Testis (tissue), 3 donors: Measurements from ENCODE around the gene MCL1. TPM values are rescaled to one million over a fixed set of nuclear protein-coding genes. Genes with fewer than 3 reads are reported as not detected.
"Not testable (repeated sequence)": the region's sequence is repeated elsewhere in the genome, so short reads cannot be mapped to it uniquely, and the experiment has no call there.

Source experiments
- DNase-seq: peaks from one replicate; pipeline ENCODE4 v3.0.0-alpha.2; 2019
- H3K27ac ChIP-seq, 2 donors: fragments of 200-600 bp; sonication (generic); one replicate each; pipeline ENCODE4 v1.5.1; 2019
- H3K27me3 ChIP-seq: fragments of 200-600 bp; sonication (generic); one replicate; pipeline ENCODE4 v1.5.1; 2019
- H3K36me3 ChIP-seq: fragments of 200-600 bp; sonication (generic); one replicate; pipeline ENCODE4 v1.5.1; 2017; ENCODE audit warnings: low read depth; ENCODE audit errors: missing control alignments
- H3K4me1 ChIP-seq: fragments of 200-600 bp; sonication (generic); one replicate; pipeline ENCODE4 v1.5.1; 2019
- H3K4me3 ChIP-seq, 2 donors: fragments of 200-600 bp; sonication (generic); one replicate each; pipeline ENCODE4 v1.5.1; 2017 to 2019
- H3K9me3 ChIP-seq: fragments of 200-600 bp; sonication (generic); one replicate; pipeline ENCODE4 v1.5.1; 2017
- POLR2A ChIP-seq: fragments of 450-650 bp; IDR thresholded peaks from one replicate; pipeline ENCODE4 v1.6.1; 2017; ENCODE audit warnings: antibody characterized with exemption, mild to moderate bottlenecking, moderate library complexity
- WGBS, 2 donors: methylation state at CpG; one replicate each; pipeline ENCODE4 v1.1.5; 2018; 5-methylcytosine and 5-hydroxymethylcytosine counted together
- intact Hi-C: fragments of 100-400 bp; cut with DNase I; formaldehyde crosslinking; loops from one replicate; pipeline ENCODE4 v1.15.1; 2023; ENCODE audit warnings: low total_unique reads
- polyA plus RNA-seq: library from polyadenylated mRNA; stranded (reverse); fragments of 350-450 nt; fragmentation: Illumina TruSeq; extraction: RNeasy Lipid Tissue Mini Kit (QIAGEN cat#74804); gene quantifications from one replicate; pipeline ENCODE4 v1.2.3, GENCODE V29; 2014; ENCODE audit warnings: low read depth, low replicate concordance; ENCODE audit not compliant: insufficient read depth
- total RNA-seq, 2 donors: library from RNA; depleted of rRNA; stranded (reverse); fragments of >200 nt; gene quantifications; one replicate each; pipeline ENCODE4 v1.2.3, GENCODE V29; 2016
- TF ChIP-seq, protein P1 (sequence below), 3 experiments: fragments of 450-650 bp in 2 of 3; fragments of 200-600 bp in 1 of 3; sonication (generic) in 1 of 3; IDR thresholded peaks; one replicate each; pipeline ENCODE4 v1.5.1; 2016 to 2019; ENCODE audit warnings: antibody characterized with exemption in 3 of 3, mild to moderate bottlenecking in 2 of 3, moderate library complexity in 1 of 3

MCL1 gene
- total and polyA plus RNA-seq, 3 donors from 2014 or later: 94.1 to 112 (median 111) TPM

DNA sequence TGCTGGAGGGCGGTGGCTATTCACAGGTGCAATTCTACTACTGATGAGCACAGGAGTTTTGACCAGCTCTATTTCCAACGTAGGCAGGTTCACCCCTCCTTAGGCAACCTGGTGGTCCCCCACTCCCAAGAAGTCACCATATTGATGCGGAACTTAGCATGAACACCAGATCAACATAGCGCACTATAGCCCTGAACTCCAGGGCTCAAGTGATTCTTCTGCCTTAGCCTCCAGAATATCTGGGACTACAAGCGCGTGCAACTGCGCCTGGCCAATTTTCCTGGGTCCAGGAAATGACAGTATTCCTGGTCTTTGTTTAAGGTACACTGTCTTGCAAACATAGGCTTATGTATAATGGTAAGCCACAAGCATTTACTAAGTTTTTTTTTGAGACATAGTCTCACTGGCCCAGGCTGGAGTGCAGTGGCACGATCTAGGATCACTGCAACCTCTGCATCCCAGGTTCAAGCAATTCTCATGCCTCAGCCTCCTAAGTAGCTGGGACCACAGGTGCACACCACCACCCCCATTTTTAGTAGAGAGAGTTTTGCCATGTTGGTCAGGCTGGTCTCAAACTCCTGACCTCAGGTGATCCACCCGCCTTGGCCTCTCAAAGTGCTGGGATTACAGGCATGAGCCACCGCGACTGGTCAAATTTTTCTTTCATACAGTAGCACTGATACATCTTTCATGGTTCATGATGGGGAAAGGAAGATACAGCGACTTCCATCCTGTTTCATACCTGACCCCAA lies 12.6 kb downstream of the MCL1 start:
- intact Hi-C loops: no loop called here
- H3K27me3 ChIP-seq: no peaks in the 10 kb centered on the region
- no peak overlapping the region for H3K4me3 ChIP-seq
- H3K27ac ChIP-seq: peak overlapping the region; percentile 97 to 99
- peaks cover 80% of the 10 kb centered on the region for H3K4me1 ChIP-seq
- WGBS, 2 donors: 82 to 87% methylated on average over 12 of the region's 12 CpGs
- no peaks in the 10 kb centered on the region for H3K36me3 ChIP-seq
- no peak for DNase-seq
- TF ChIP-seq, protein P1, sequence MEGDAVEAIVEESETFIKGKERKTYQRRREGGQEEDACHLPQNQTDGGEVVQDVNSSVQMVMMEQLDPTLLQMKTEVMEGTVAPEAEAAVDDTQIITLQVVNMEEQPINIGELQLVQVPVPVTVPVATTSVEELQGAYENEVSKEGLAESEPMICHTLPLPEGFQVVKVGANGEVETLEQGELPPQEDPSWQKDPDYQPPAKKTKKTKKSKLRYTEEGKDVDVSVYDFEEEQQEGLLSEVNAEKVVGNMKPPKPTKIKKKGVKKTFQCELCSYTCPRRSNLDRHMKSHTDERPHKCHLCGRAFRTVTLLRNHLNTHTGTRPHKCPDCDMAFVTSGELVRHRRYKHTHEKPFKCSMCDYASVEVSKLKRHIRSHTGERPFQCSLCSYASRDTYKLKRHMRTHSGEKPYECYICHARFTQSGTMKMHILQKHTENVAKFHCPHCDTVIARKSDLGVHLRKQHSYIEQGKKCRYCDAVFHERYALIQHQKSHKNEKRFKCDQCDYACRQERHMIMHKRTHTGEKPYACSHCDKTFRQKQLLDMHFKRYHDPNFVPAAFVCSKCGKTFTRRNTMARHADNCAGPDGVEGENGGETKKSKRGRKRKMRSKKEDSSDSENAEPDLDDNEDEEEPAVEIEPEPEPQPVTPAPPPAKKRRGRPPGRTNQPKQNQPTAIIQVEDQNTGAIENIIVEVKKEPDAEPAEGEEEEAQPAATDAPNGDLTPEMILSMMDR (IDR thresholded peaks at IDR 0.05): no peak
- TF ChIP-seq POLR2A: no peak
- no peaks in the 10 kb centered on the region for H3K9me3 ChIP-seq

DNA sequence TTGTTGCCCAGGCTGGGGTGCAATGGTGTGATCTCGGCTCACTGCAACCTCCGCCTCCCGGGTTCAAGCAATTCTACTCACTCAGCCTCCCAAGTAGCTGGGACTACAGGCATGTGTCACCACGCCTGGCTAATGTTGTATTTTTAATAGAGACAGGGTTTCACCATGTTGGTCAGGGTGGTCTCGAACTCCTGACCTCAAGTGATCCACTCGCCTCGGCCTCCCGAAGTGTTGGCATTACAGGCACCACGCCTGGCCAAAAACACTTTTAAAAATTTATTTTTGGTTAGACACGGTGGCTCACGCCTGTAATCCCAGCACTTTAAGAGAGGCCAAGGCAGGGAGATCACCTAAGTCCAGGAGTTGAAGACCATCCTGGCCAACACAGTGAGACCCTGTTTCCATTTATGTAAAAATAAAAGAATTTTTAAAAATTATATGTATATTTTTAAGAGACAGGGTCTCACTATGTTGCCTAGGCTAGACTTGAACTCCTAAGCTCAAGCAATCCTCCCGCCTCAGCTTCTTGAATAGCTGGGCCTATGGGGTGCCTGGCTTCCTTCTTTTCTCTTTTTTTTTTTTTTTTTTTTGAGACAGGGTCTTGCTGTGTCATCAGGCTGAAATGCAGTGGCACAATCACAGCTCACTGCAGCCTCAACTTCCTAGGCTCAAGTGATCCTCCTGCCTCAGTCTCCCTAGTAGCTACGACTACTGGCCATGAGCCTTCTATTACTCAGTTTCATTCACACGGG lies 14.0 kb downstream of the MCL1 start:
- Histone ChIP-seq H3K27ac (peak overlapping the region; percentile 97 to 99), H3K4me1 (peaks cover 84% of the 10 kb centered on the region)
- H3K9me3 ChIP-seq, intact Hi-C loops, H3K36me3 ChIP-seq, H3K4me3 ChIP-seq, H3K27me3 ChIP-seq, DNase-seq: not testable (repeated sequence)
- 81 to 87% methylated on average over 14 of the region's 14 CpGs for WGBS, 2 donors

DNA sequence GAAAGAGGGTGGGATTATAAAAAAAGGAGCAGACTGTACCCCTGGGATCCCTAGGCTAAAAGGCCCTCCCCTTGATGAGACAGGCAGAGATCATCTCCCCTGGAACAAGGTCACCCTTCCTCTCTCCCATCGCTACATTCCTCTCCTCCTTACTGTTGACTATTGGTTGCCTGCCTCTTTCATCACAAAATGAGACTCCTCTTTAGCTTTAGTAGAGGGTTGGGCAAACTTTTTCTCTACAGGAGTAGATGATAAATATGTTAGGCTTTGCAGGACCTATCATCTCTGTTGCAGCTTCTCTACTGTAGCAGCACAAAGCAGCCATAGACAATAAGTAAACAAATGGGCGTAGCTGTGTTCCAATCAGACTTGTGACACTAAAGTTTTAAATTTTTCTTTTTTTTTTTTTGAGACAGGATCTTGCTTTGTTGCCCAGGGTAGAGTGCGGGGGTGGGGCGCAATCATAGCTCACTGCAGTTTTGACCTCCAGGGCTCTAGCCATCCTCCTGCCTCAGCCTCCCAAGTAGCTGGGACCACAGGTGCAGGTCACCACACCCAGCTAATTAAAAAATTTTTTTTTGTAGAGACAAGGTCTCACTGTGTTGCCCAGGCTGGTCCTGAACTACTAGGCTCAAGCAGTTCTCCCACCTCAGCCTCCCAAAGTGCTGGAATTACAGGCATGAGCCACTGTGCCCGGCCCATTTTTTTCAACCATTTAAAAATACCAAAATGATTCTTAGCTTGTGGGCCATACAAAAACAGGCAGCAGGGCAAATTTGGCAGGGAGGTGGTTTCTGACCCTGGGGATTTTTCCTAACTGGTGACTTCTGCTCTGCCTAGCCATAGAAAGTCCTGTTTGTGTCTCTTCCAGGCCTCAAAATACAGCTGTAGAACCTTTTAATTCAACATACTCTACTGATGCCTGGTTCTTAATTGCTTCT lies 15.1 kb downstream of the MCL1 start:
- no peak overlapping the region for H3K4me3 ChIP-seq
- no peaks in the 10 kb centered on the region for H3K9me3 ChIP-seq
- H3K4me1 ChIP-seq: peaks cover 88% of the 10 kb centered on the region
- H3K27ac ChIP-seq: peak overlapping the region; percentile 97 to 99
- no peaks in the 10 kb centered on the region for H3K27me3 ChIP-seq
- H3K36me3 ChIP-seq: no peaks in the 10 kb centered on the region
- no peak for DNase-seq
- intact Hi-C loops: loop anchor here (5.0 kb wide), 1 partner anchor 58 kb away; no protein-coding TSS in a partner anchor
- TF ChIP-seq POLR2A: no peak
- TF ChIP-seq, protein P1 (IDR thresholded peaks at IDR 0.05): no peak
- WGBS, 2 donors: 60 to 71% methylated on average over 5 of the region's 5 CpGs

DNA sequence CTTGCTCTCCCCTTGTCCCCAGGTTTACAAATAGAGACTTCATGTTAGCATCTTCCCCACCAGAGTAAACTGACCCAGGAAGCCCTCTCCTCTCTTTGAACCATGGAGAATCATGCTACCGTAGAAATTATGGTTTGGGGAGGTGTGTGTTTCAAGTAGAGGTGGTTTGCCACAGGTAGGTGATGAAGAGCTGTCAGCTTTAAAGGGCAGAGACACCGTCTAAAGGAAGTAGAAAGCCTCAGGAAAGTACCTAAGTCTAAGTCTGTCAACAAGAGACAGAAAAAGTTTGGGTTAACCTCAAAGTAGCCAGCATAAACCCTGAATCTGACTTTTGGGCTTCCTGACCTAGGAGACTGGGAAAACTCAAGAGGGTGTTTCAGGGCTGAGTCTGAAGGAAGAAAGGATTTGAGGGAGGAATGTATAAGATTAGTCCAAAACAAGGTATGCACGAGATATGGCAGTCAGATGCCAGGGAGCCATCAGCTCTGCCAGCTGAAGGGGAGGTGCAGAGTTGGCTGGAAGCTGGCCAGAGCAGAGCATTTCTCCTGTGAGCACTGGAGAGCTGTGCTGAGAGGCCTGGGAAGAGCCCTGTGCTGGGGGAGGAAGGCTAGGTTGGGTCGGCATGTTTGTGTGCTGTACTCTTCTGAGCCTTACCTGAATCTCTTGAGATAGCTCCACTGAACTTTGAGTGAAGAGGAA lies 15.9 kb downstream of the MCL1 start:
- H3K9me3 ChIP-seq: no peaks in the 10 kb centered on the region
- H3K36me3 ChIP-seq: no peaks in the 10 kb centered on the region
- TF ChIP-seq, protein P1 (IDR thresholded peaks at IDR 0.05): no peak
- no peak for TF ChIP-seq POLR2A
- no peaks in the 10 kb centered on the region for H3K27me3 ChIP-seq
- H3K4me1 ChIP-seq: peaks cover 86% of the 10 kb centered on the region
- 46 to 51% methylated on average over 4 of the region's 4 CpGs for WGBS, 2 donors
- peak; percentile 84 for DNase-seq
- intact Hi-C loops: loop anchor here (5.0 kb wide), 1 partner anchor 59 kb away; no protein-coding TSS in a partner anchor
- peak overlapping the region; percentile 97 to 99 for H3K27ac ChIP-seq
- no peak overlapping the region for H3K4me3 ChIP-seq
